GM12878 (cell line): ENCODE data around the gene VEGFB. TPM values are rescaled to one million over a fixed set of nuclear protein-coding genes. Genes with fewer than 3 reads are reported as not detected.

Experiments
- ATAC-seq: fragments of 200-7000 bp; cut with Tn5 transposase; 3 replicates; pipeline ENCODE4 v1.9.1; 2020; ENCODE audit warnings: mild to moderate bottlenecking, moderate library complexity
- BruUV-seq: library from RNA; stranded (reverse); fragments of 400-500 nt; replicated peaks from 2 replicates; lab custom pipeline; 2021; lab: Mats Ljungman, UMichigan
- CTCF ChIA-PET: fragments of 300-600 bp; sonication (Branson Sonifier 250); formaldehyde crosslinking; extraction: SDS; loops from one replicate; lab custom pipeline; 2021; ENCODE audit warnings: inconsistent platforms; lab: Yijun Ruan, JAX
- POLR2A ChIA-PET: fragments of 350-600 bp; formaldehyde crosslinking; extraction: SDS; loops from one replicate; lab custom pipeline; 2021; ENCODE audit warnings: inconsistent platforms; lab: Charles Lee
- RAD21 ChIA-PET: fragments of 300-600 bp; sonication (Branson Sonifier 250); formaldehyde crosslinking; loops from one replicate; lab custom pipeline; 2023; ENCODE audit warnings: antibody characterized with exemption; ENCODE audit not compliant: unreplicated experiment; lab: Charles Lee
- SMC1A ChIA-PET: fragments of 300-600 bp; sonication (Branson Sonifier 250); formaldehyde crosslinking; loops from one replicate; lab custom pipeline; 2023; ENCODE audit not compliant: unreplicated experiment, uncharacterized antibody; lab: Charles Lee
- DNase-seq: peaks from one replicate; pipeline ENCODE4 v3.0.0-alpha.2; 2011; ENCODE audit warnings: low read depth, low spot score
- FAIRE-seq: peaks from 3 replicates; lab custom pipeline; 2011; peaks lifted over from hg19 to GRCh38; lab: Jason Lieb, UNC
- H2AFZ ChIP-seq: 2 replicates; pipeline ENCODE4 v1.6.0; 2011; ENCODE audit warnings: low read depth, low read length, control low read depth; ENCODE audit not compliant: control insufficient read depth
- H3K27ac ChIP-seq: 2 replicates; pipeline ENCODE4 v1.5.1; 2011; ENCODE audit warnings: control low read depth; ENCODE audit not compliant: control insufficient read depth, insufficient read depth
- H3K27me3 ChIP-seq, 2 experiments: replicated peaks in 1 of 2; 2 replicates each; pipeline versions ENCODE4 v1.6.0 to v1.6.1; 2011; ENCODE audit warnings: low read length in 1 of 2; ENCODE audit not compliant: control insufficient read depth in 2 of 2, insufficient read depth in 2 of 2
- H3K36me3 ChIP-seq, 2 experiments: 2 replicates each; pipeline ENCODE4 v1.5.1; 2011; ENCODE audit warnings: low read length in 1 of 2; ENCODE audit not compliant: control insufficient read depth in 2 of 2, insufficient read depth in 2 of 2
- H3K4me1 ChIP-seq: 2 replicates; pipeline ENCODE4 v1.6.1; 2011; ENCODE audit warnings: mild to moderate bottlenecking, low read length, moderate library complexity, mixed read lengths; ENCODE audit not compliant: control insufficient read depth, insufficient read depth
- H3K4me2 ChIP-seq: 2 replicates; pipeline ENCODE4 v1.6.0; 2011; ENCODE audit warnings: control low read depth; ENCODE audit not compliant: control insufficient read depth, insufficient read depth
- H3K4me3 ChIP-seq: fragments of 200-600 bp; sonication (generic); 2 replicates; pipeline ENCODE4 v1.5.1; 2016
- H3K79me2 ChIP-seq: 2 replicates; pipeline ENCODE4 v1.6.0; 2011; ENCODE audit warnings: low read length; ENCODE audit not compliant: control insufficient read depth, insufficient read depth
- H3K9ac ChIP-seq: 2 replicates; pipeline ENCODE4 v1.8.0; 2011; ENCODE audit warnings: low read length, control low read depth, mixed read lengths; ENCODE audit not compliant: control insufficient read depth, insufficient read depth
- H3K9me3 ChIP-seq: replicated peaks from 3 replicates; pipeline ENCODE4 v1.5.1; 2011; ENCODE audit warnings: mild to moderate bottlenecking, low read length; ENCODE audit not compliant: control insufficient read depth, insufficient read depth
- H4K20me1 ChIP-seq: 2 replicates; pipeline ENCODE4 v1.6.0; 2011; ENCODE audit not compliant: control insufficient read depth, insufficient read depth
- MXI1 ChIP-seq: fragments of 150-350 bp; IDR thresholded peaks from 2 replicates; pipeline ENCODE4 v1.6.1; 2011; ENCODE audit warnings: low read depth, mild to moderate bottlenecking, inconsistent platforms, low read length, improper control_type of control experiment
- PML ChIP-seq: IDR thresholded peaks from 2 replicates; pipeline ENCODE4 v1.6.1; 2012; ENCODE audit warnings: low read length, inconsistent platforms
- SMC3 ChIP-seq: IDR thresholded peaks from 2 replicates; pipeline ENCODE4 v1.6.1; 2011; ENCODE audit warnings: low read length, improper control_type of control experiment, borderline replicate concordance
- SPI1 ChIP-seq: IDR thresholded peaks from 2 replicates; pipeline ENCODE4 v1.6.1; 2011; ENCODE audit warnings: low read depth, mild to moderate bottlenecking, low read length, moderate library complexity, borderline replicate concordance; ENCODE audit not compliant: insufficient read depth
- SREBF1 ChIP-seq: IDR thresholded peaks from 2 replicates; pipeline ENCODE4 v1.6.1; 2012; ENCODE audit warnings: mild to moderate bottlenecking, low read length
- WGBS: methylation state at CpG from one replicate; pipeline ENCODE4 v1.1.6; 2016; ENCODE audit warnings: low lambda C conversion rate; ENCODE audit not compliant: insufficient replicate concordance, insufficient coverage; ENCODE audit errors: missing lambda C conversion rate; 5-methylcytosine and 5-hydroxymethylcytosine counted together
- in situ Hi-C: fragments of 300-500 bp; cut with MboI; formaldehyde crosslinking; loops from 9 replicates; pipeline ENCODE4 v1.14.3; 2018; ENCODE audit warnings: mixed read lengths
- intact Hi-C: fragments of 100-400 bp; cut with micrococcal nuclease; formaldehyde crosslinking; loops from one replicate; pipeline ENCODE4 v1.14.2; 2022; ENCODE audit not compliant: unreplicated experiment
- polyA plus RNA-seq, 11 experiments: library from polyadenylated mRNA; depleted of rRNA in 4 of 11; unstranded in 6 of 11; stranded (reverse) in 5 of 11; fragments of >200 nt; fragmentation: Nextera tagmentation in 4 of 11; fragmentation: Illumina TruSeq in 1 of 11; extraction: Ambion mirVana in 4 of 11; extraction: Trizol in 1 of 11; gene quantifications; 1 replicate in 1 of 11; 2 replicates in 10 of 11; pipeline versions ENCODE4 v1.2.1 to v1.2.3, GENCODE V29; 2011 to 2016; ENCODE audit warnings: inconsistent platforms in 2 of 11, missing spikeins in 2 of 11, low read depth in 1 of 11
- total RNA-seq, 4 experiments: library from RNA; depleted of rRNA in 3 of 4; stranded (reverse); fragments of >200 nt in 3 of 4; fragmentation: Illumina TruSeq in 1 of 4; extraction: Trizol in 1 of 4; gene quantifications; 2 replicates each; pipeline versions ENCODE4 v1.2.1 to v1.2.3, GENCODE V29; 2013 to 2021
- TF ChIP-seq, protein P1 (sequence below): fragments of 450-650 bp; IDR thresholded peaks from 2 replicates; pipeline ENCODE4 v1.6.1; 2017; ENCODE audit warnings: mild to moderate bottlenecking, low read depth, inconsistent platforms; ENCODE audit not compliant: poor library complexity, severe bottlenecking

The VEGFB gene
- total and polyA plus RNA-seq, 10 of the 15 experiments (the other 5 are each of a cell fraction or from before 2014, with no cell fraction given), result 7.0 to 75.8 (median 20.3) TPM

GRCh38 chr11:64276653-64277431, 42.5 kb downstream of the VEGFB start:
- no peaks in the 10 kb centered on the region; the same call in 1 of the 2 replicates for H4K20me1 ChIP-seq

More at GRCh38 chr11:64276653-64277431, 42.5 kb downstream of the VEGFB start:
- no peak for DNase-seq
- RAD21 ChIA-PET, result interaction anchor here (0.6 kb wide), 1 partner anchor 25 kb away, joined by 3 read pairs; no protein-coding TSS in a partner anchor
- BruUV-seq, result no TSS peak
- CTCF ChIA-PET, result interaction anchor here (0.9 to 3.5 kb wide), 3 partner anchors 14 to 28 kb away, joined by 3 to 10 read pairs (median 8); no protein-coding TSS in a partner anchor
- Histone ChIP-seq H3K4me2 (no peak overlapping the region), H3K9me3 (no peaks in the 10 kb centered on the region), H3K9ac (no peak overlapping the region), H3K36me3 (peaks cover 0 to 3% of the 10 kb centered on the region in 2 experiments; a peak in 1 of 4 replicates), H3K79me2 (peaks cover 6% of the 10 kb centered on the region), H2AFZ (no peak overlapping the region), H3K4me3 (no peak overlapping the region), H3K27me3 (no peaks in the 10 kb centered on the region), H3K4me1 (0 out of 2 replicates have a peak, but pooled peaks cover 2% of the 10 kb centered on the region), H3K27ac (no peak overlapping the region)
- SMC1A ChIA-PET, result interaction anchor here (1.8 kb wide), 1 partner anchor 27 kb away, joined by 7 read pairs; no protein-coding TSS in a partner anchor
- TF ChIP-seq, protein P1, sequence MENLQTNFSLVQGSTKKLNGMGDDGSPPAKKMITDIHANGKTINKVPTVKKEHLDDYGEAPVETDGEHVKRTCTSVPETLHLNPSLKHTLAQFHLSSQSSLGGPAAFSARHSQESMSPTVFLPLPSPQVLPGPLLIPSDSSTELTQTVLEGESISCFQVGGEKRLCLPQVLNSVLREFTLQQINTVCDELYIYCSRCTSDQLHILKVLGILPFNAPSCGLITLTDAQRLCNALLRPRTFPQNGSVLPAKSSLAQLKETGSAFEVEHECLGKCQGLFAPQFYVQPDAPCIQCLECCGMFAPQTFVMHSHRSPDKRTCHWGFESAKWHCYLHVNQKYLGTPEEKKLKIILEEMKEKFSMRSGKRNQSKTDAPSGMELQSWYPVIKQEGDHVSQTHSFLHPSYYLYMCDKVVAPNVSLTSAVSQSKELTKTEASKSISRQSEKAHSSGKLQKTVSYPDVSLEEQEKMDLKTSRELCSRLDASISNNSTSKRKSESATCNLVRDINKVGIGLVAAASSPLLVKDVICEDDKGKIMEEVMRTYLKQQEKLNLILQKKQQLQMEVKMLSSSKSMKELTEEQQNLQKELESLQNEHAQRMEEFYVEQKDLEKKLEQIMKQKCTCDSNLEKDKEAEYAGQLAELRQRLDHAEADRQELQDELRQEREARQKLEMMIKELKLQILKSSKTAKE, result no peak
- TF ChIP-seq PML (no peak), SPI1 (no peak), SMC3 (no peak), SREBF1 (no peak), MXI1 (no peak)
- intact Hi-C loops (no loop called here), in situ Hi-C loops (no loop called here)
- no peak for FAIRE-seq
- ATAC-seq, result no peak
- 82% methylated on average over 17 of the region's 17 CpGs for WGBS
- POLR2A ChIA-PET, result no interaction called here
